T-helper 22 cell (primary cell): ENCODE measurements around the gene PRXL2A.

Experiments
- DNase-seq: peaks from one replicate; pipeline ENCODE4 v3.0.0-alpha.2; 2020; ENCODE audit warnings: low read depth

Gene PRXL2A

DNA sequence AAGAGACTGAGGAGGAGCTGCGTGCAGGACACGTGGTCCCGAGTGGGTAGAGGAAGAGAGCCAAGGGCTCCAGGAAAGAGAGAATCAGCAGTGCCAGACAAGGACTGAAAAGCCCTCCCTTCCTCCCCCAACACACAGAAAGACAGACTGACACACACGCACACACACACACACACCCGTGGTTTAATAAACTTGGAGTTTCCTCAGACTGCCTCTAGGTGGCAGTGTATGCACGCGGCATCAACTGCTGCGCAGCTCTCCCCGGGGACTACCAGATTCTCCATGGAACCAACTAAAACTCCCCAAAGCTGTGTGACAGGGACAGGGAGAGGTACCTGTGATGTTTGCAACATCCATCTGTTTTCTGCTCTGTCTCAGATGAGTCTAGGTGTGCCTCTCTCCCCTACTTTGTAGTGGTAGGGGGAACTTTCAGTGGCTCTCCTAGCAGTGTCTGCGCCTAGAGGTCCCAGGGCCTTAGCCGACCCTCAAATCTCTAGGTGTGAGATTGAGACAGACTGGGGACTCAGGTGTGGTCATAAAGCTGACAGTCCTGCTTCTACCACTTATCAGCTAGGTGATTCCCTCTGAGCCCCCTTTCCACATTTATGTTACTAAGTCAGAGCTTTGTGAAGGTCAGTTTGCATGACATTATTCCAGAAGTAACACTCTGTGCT is 36.4 kb downstream of the PRXL2A start:
- DNase-seq: peak; percentile 58

- DNase-seq: no peak
Measured at GRCh38 chr10:80447436-80448190, 39.3 kb downstream of the PRXL2A start.

GRCh38 chr10:80448209-80448942 is 40.0 kb downstream of the PRXL2A start:
- DNase-seq: no peak

- DNase-seq: no peak
Measured at GRCh38 chr10:80449520-80449919, 41.2 kb downstream of the PRXL2A start.

GRCh38 chr10:80451132-80451531 is 42.8 kb downstream of the PRXL2A start:
- no peak for DNase-seq

GRCh38 chr10:80452069-80452468 is 43.7 kb downstream of the PRXL2A start:
- DNase-seq: no peak

DNA sequence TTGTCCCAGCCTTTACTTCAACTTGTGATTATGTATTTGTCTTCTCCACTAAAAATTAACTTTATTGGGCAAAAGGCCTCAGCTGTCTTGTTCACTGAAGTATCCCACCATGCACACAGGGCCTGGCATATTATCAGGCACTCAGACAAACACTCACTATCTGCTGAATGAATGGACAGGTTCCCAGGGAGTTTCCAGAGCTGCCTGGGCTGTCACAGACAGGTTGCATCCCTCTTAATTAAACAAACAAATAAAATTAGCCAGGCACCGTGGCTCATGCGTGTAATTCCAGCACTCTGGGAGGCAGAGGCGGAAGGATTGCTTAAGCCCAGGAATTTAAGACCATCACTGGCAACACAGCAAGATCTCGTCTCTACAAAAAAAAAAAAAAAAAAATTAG is 44.3 kb downstream of the PRXL2A start:
- no peak for DNase-seq

DNA sequence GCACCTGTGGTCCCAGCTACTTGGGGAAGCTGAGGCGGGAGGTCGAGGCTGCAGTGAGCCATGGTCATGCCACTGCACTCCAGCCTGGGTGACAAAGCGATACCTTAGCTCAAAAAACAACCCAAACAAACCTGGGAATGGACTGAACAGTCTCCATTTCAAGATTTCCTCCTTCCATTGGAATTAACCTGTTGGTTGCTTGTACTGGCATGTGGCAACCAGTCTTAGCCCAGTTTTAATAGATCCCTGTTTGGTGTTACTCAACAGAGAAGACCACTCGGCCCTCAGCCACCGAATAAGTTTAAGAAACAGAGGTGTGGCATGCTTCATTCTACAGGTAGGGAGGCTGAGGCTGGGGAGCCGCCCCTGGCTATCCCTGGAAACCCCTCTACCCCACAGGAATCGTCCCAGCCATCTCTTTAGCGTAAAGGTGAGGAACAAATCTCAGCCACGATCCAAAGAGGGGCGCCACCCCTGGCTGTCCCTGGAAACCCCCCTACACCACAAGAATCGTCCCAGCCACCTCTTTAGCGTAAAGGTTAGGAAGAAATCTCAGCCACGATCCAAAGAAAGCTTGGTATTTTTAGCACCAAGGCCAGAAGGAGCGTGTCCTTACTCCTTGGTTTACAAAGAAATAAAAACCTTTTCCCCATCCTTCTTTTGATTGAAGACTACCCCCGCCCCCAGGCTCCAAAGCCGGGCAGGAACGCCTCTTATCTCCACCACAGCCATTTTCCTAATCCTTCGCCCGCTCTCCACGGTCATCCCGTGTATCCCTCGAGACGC is 44.9 kb downstream of the PRXL2A start:
- no peak for DNase-seq

DNA sequence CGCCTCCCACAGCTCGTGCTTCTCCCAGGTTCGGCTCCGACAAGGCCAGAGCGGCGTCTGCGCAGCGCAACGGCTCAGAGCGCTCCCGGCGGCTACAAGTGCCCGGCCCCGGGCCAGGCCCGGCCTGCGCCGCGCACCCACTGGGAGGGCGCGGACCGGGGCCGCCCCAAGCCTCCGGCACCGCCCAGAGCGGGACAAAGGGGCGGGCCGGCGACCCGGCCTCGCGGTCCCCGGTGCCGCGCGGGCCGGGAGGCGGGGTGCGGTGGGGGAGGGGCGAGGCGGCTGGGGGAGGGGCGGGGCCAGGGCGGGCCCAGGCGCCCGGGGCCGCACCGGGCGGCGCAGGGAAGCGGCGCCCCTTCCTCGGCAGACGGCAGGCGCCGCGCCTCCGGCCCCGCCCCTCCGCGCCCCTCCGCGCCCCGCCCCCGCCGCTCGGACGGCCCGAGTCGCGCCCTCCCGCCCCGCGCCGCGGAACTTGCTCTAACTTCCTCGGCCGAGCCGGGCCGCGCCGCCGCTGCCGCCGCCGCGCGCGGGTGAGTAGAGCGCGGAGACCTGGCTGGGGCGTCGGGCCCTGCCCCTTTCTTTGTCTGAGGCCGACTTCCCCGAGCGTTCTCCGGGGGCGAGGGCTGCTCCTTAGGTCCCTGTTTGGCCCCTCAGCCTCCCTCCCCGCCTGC is 45.6 kb downstream of the PRXL2A start, which contains the start of gene TSPAN14:
Gene TSPAN14 (plus strand): TSS at position 469 of the 671 bp plus-strand sequence. CDS start 34,924 bp downstream, outside the sequence.
- peak; percentile 66 for DNase-seq

DNA sequence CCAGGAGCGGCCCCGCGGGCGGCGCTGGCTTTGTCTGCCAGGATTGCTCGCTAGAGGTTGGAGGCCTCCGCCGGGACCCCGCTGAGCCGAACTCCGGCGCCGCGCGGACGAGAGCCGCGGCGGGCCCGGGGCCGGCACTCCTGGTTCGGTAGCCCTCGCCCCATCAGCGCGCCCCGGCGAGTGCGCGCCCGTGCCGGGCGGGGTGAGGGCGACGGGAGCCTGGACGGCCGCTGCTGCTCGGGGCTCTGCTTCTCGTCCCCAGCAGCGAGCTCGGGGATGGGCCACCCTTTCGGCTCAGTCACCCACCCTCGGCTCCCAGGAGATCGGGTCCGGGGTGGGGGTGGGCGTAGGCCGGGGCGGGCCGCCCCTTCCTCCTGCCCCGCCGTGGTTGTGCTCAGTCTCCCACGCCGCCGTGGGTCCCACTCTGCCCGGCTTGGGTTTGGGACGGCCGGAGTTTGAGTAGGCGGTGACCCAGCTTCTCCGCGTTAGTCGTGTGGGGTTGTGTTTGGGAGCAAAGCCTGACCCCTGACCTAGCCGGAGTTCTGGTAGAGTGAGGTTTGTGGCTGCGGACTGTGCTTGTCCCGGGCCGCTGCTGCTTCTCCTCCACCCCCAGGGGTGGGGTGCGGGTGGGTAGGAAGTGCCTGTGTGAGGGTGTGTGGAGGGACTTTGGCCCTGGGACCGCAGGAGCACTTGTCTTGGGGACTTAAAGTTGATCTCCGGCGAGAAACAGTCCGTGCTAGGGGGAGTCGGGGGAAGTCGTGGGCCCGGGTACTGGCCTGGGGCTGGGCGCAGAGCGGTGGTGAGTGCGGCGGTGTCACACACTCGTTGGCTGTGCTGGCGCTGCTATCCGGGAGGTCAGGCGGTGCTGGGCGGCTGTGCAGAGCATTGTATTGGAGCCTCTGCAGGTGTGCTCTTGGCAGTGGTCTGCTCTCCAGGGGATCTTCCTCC is 46.4 kb downstream of the PRXL2A start:
- no peak for DNase-seq

GRCh38 chr10:80455461-80456349 is 47.4 kb downstream of the PRXL2A start:
- no peak for DNase-seq

GRCh38 chr10:80457554-80458262 is 49.4 kb downstream of the PRXL2A start:
- DNase-seq: no peak

- no peak for DNase-seq
Measured at GRCh38 chr10:80458263-80458625, 49.9 kb downstream of the PRXL2A start.

GRCh38 chr10:80458638-80459037 is 50.3 kb downstream of the PRXL2A start:
- DNase-seq: no peak

- peak; percentile 46 for DNase-seq
Measured at GRCh38 chr10:80459047-80459865, 50.9 kb downstream of the PRXL2A start.

- no peak for DNase-seq
Measured at GRCh38 chr10:80460399-80461207, 52.3 kb downstream of the PRXL2A start.
